NB4 (cell line): ENCODE results near the gene TAF4.

ENCODE experiments used
- CTCF ChIP-seq: IDR thresholded peaks from one replicate; pipeline ENCODE4 v1.5.1; 2012; ENCODE audit warnings: low read depth, low read length
- MAX ChIP-seq: IDR thresholded peaks from 2 replicates; pipeline ENCODE4 v1.6.1; 2011; ENCODE audit warnings: low read depth, low read length
- POLR2A ChIP-seq: IDR thresholded peaks from 2 replicates; pipeline ENCODE4 v1.6.1; 2011; ENCODE audit warnings: mild to moderate bottlenecking; ENCODE audit not compliant: insufficient read length; ENCODE audit errors: extremely low read depth

DNA sequence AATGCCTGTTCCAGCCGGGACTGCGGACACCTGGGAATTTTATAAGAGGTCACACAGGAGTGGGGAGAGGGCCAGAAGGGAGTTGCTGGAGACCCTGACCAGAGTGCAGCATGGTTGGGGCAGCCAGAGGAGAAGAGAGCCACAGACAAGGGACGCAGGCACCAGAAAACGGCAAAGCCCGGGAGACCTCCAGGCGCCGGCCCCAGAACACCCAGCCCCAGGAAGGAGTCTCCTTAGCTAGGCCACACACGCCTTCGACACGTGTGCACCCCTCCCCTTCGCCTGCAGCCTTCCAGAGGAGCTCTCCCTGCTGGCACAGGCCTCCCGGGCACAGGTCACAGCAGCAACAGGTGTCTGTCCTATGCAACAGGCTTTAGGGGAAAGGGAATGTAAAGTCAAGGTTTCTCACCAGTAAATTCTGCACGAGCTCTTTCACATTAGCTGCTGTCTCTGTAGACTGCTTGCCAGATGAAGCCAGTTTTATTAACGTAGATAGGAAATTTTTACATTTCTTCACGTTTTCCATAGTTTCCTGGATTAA lies 57.0 kb downstream of the TAF4 start:
- no peak for TF ChIP-seq POLR2A
- TF ChIP-seq MAX: no peak
- no peak for TF ChIP-seq CTCF
